WTC11 (cell line): ENCODE data around the gene PTCHD4.

ENCODE experiments used
- CBFB ChIP-seq: sonication (generic); formaldehyde crosslinking; IDR thresholded peaks from 2 replicates; pipeline ENCODE4 v1.8.1; 2022; ENCODE audit warnings: mild to moderate bottlenecking, low read depth, missing genetic modification reagents
- CTCF ChIP-seq: fragments of 200-600 bp; IDR thresholded peaks from 2 replicates; pipeline ENCODE4 v1.8.0; 2022; ENCODE audit warnings: antibody characterized with exemption
- ELF4 ChIP-seq: sonication (generic); formaldehyde crosslinking; IDR thresholded peaks from 2 replicates; pipeline ENCODE4 v1.8.1; 2022; ENCODE audit warnings: low read depth, mild to moderate bottlenecking, moderate library complexity, missing genetic modification reagents
- GTF2I ChIP-seq: fragments of 250-450 bp; sonication (Bioruptor Pico); conservative IDR thresholded peaks from 2 replicates; pipeline ENCODE4 v1.4.0; 2021; ENCODE audit warnings: mild to moderate bottlenecking
- JUN ChIP-seq: sonication (generic); formaldehyde crosslinking; IDR thresholded peaks from 2 replicates; pipeline ENCODE4 v1.8.0; 2023; ENCODE audit warnings: mild to moderate bottlenecking, missing genetic modification reagents
- MAX ChIP-seq: sonication (generic); formaldehyde crosslinking; IDR thresholded peaks from 2 replicates; pipeline ENCODE4 v1.8.0; 2022; ENCODE audit warnings: mild to moderate bottlenecking, missing genetic modification reagents
- NR1H2 ChIP-seq: sonication (generic); formaldehyde crosslinking; IDR thresholded peaks from 2 replicates; pipeline ENCODE4 v1.9.0; 2021; ENCODE audit warnings: mild to moderate bottlenecking, moderate library complexity, missing genetic modification reagents
- TEAD1 ChIP-seq: sonication (generic); formaldehyde crosslinking; IDR thresholded peaks from 2 replicates; pipeline ENCODE4 v1.8.0; 2022; ENCODE audit warnings: mild to moderate bottlenecking, missing genetic modification reagents

GRCh38 chr6:48073976-48074767 lies 36.8 kb downstream of the PTCHD4 start:
- TF ChIP-seq TEAD1 (CRISPR knock-in tag) (no peak), CTCF (no peak), MAX (CRISPR knock-in tag) (no peak), ELF4 (CRISPR knock-in tag) (no peak), GTF2I (CRISPR knock-in tag) (no peak), JUN (CRISPR knock-in tag) (no peak), NR1H2 (CRISPR knock-in tag) (no peak), CBFB (CRISPR knock-in tag) (no peak)
